ENCODE results near the gene MARK4. TPM values are rescaled to one million over a fixed set of nuclear protein-coding genes. Genes with fewer than 3 reads are reported as not detected.

Gene MARK4
- total RNA-seq, 1 donor: 18.1 TPM

DNA sequence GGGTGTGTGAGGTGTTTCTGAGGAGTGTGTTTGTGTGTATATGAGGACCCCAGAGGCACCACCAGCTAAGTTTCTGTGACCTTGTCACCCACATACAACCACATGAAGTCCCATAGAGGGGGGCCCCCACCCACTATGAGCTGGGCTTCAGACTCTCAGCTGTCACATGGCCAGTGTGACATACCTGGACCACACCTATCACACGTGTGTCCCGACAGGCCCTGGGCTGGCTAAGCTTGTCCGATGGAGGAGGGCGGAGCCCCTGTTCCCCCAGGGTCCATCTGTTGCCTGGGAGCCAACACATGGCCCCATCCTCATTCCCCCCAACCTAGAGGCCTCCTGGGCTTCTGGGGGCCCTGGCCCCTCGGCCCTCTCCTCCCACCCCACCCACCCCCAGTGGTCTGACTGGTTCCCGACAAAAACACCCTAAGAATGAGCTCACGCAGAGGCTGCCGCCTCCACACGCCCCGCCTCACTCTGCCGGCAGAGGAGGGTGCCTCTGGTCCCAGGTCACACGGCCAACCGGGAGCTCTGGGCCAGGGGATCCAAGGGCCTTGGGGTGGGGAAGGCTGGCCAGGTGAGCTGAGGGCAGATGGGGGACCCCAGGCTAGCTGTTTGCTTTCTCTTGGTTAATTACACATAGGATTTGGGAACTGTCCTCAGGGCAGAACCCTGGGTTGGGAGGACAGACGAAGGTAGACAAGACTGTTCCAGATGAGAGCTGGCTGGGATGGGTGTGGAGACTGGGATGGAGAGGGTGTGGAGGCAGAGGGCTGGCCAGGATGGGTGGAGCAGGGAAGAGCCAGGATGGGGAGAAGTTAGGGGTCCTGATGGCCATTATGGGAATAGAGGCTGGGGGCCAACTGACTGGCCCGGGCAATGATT, 93.8 kb downstream of the MARK4 start:
- Histone ChIP-seq H4K20me1 (ENCODE audit: insufficient read depth, low read length) (peaks cover 6% of the 10 kb centered on the region), H3K4me3 (ENCODE audit: insufficient read depth, low read length) (no peak overlapping the region), H3K36me3 (ENCODE audit: insufficient read depth, low read length) (no peaks in the 10 kb centered on the region), H2AFZ (ENCODE audit: low read length) (no peak overlapping the region), H3K27me3 (ENCODE audit: insufficient read depth, low read length) (peaks cover 15% of the 10 kb centered on the region), H3K9me3 (ENCODE audit: low read depth, low read length) (no peaks in the 10 kb centered on the region), H3K79me2 (ENCODE audit: insufficient read depth, low read length) (no peaks in the 10 kb centered on the region), H3K4me1 (ENCODE audit: insufficient read depth, low read length) (no peaks in the 10 kb centered on the region), H3K4me2 (ENCODE audit: insufficient read depth, low read length) (no peak overlapping the region), H3K27ac (ENCODE audit: low read depth, low read length) (no peak overlapping the region)
- TF ChIP-seq, protein P1, sequence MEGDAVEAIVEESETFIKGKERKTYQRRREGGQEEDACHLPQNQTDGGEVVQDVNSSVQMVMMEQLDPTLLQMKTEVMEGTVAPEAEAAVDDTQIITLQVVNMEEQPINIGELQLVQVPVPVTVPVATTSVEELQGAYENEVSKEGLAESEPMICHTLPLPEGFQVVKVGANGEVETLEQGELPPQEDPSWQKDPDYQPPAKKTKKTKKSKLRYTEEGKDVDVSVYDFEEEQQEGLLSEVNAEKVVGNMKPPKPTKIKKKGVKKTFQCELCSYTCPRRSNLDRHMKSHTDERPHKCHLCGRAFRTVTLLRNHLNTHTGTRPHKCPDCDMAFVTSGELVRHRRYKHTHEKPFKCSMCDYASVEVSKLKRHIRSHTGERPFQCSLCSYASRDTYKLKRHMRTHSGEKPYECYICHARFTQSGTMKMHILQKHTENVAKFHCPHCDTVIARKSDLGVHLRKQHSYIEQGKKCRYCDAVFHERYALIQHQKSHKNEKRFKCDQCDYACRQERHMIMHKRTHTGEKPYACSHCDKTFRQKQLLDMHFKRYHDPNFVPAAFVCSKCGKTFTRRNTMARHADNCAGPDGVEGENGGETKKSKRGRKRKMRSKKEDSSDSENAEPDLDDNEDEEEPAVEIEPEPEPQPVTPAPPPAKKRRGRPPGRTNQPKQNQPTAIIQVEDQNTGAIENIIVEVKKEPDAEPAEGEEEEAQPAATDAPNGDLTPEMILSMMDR (IDR thresholded peaks at IDR 0.05; ENCODE audit: extremely low read depth, low read depth, low read length): no peak
- DNase-seq (ENCODE audit: insufficient read length, low spot score, missing footprints): peak; percentile 74

DNA sequence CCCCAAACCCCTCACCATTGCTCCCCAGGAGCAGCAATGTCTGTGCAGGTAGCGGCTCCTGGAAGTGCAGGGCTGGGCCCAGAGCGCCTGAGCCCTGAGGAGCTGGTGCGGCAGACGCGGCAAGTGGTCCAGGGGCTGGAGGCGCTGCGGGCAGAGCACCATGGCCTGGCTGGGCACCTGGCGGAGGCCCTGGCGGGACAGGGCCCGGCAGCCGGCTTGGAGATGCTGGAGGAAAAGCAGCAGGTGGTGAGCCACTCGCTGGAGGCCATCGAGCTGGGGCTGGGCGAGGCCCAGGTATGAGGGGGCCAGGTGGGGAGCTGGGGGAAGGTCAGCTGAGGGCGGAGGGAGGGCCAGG, 94.4 kb downstream of the MARK4 start:
- Histone ChIP-seq H3K4me2 (ENCODE audit: insufficient read depth, low read length) (no peak overlapping the region), H3K36me3 (ENCODE audit: insufficient read depth, low read length) (no peaks in the 10 kb centered on the region), H3K27me3 (ENCODE audit: insufficient read depth, low read length) (peaks cover 11% of the 10 kb centered on the region), H4K20me1 (ENCODE audit: insufficient read depth, low read length) (peaks cover 6% of the 10 kb centered on the region), H3K4me3 (ENCODE audit: insufficient read depth, low read length) (no peak overlapping the region), H3K4me1 (ENCODE audit: insufficient read depth, low read length) (no peaks in the 10 kb centered on the region), H2AFZ (ENCODE audit: low read length) (no peak overlapping the region), H3K79me2 (ENCODE audit: insufficient read depth, low read length) (no peaks in the 10 kb centered on the region), H3K9me3 (ENCODE audit: low read depth, low read length) (no peaks in the 10 kb centered on the region), H3K27ac (ENCODE audit: low read depth, low read length) (no peak overlapping the region)
- TF ChIP-seq, protein P1 (IDR thresholded peaks at IDR 0.05; ENCODE audit: extremely low read depth, low read depth, low read length): no peak
- DNase-seq (ENCODE audit: insufficient read length, low spot score, missing footprints): peak; percentile 84

DNA sequence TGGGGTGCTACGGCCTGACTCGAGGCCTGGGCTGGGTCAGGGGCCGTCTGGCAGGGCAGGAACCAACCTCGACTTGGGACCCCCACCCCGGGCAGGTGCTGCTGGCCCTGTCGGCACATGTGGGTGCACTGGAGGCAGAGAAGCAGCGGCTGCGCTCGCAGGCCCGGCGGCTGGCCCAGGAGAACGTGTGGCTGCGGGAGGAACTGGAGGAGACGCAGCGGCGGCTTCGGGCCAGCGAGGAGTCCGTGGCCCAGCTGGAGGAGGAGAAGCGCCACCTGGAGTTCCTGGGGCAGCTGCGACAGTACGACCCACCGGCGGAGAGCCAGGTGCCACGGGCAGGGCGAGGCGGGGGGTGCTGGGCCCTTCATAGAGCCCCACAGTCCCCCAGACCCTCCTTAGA, 95.4 kb downstream of the MARK4 start:
- TF ChIP-seq, protein P1 (IDR thresholded peaks at IDR 0.05; ENCODE audit: extremely low read depth, low read depth, low read length): no peak
- peak; percentile 94 for DNase-seq (ENCODE audit: insufficient read length, low spot score, missing footprints)
- no peak overlapping the region for H2AFZ ChIP-seq (ENCODE audit: low read length)
- H3K4me1 ChIP-seq (ENCODE audit: insufficient read depth, low read length): no peaks in the 10 kb centered on the region
- peaks cover 5% of the 10 kb centered on the region for H3K27me3 ChIP-seq (ENCODE audit: insufficient read depth, low read length)
- no peaks in the 10 kb centered on the region for H3K79me2 ChIP-seq (ENCODE audit: insufficient read depth, low read length)
- H3K4me3 ChIP-seq (ENCODE audit: insufficient read depth, low read length): no peak overlapping the region
- no peak overlapping the region for H3K4me2 ChIP-seq (ENCODE audit: insufficient read depth, low read length)
- H3K9me3 ChIP-seq (ENCODE audit: low read depth, low read length): no peaks in the 10 kb centered on the region
- no peak overlapping the region for H3K27ac ChIP-seq (ENCODE audit: low read depth, low read length)
- H4K20me1 ChIP-seq (ENCODE audit: insufficient read depth, low read length): peaks cover 8% of the 10 kb centered on the region
- H3K36me3 ChIP-seq (ENCODE audit: insufficient read depth, low read length): peaks cover 8% of the 10 kb centered on the region

DNA sequence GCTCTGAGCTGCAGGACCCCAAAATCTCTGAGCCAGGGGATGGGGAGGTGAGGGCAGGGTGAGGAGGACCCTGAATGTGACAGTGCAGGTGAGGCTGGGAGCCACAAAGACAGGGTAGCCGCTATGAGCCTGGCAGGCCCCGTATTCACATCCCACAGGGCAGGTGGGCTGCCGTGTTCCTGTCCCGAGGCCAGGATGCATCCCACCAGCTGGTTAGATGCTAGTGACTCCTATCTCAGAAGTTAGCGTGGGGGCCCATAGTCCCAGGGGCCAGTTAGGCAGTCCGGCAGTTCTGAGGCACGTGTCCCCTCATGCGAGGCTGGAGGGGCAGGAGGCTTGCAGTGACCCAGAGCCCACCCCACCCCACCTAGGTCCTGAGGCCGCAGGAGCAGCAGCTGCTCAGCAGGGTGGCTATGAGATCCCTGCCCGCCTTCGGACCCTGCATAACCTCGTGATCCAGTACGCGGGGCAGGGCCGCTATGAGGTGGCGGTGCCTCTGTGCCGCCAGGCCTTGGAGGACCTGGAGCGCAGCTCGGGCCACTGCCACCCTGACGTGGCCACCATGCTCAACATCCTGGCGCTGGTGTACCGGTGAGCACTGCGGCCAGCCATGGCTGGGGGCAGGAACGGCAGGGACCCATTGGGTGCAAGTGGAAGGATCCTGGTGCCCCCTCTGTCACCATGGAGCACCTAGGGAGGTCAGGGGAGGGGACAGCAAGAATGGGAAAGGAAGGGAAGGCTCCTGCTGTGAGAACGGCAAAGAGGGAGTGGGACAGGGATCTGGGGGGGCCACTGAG, 96.7 kb downstream of the MARK4 start:
- TF ChIP-seq, protein P1 (IDR thresholded peaks at IDR 0.05; ENCODE audit: extremely low read depth, low read depth, low read length): no peak
- Histone ChIP-seq H3K9me3 (ENCODE audit: low read depth, low read length) (no peaks in the 10 kb centered on the region), H3K36me3 (ENCODE audit: insufficient read depth, low read length) (peaks cover 21% of the 10 kb centered on the region), H3K27ac (ENCODE audit: low read depth, low read length) (no peak overlapping the region), H3K79me2 (ENCODE audit: insufficient read depth, low read length) (no peaks in the 10 kb centered on the region), H3K4me3 (ENCODE audit: insufficient read depth, low read length) (no peak overlapping the region), H4K20me1 (ENCODE audit: insufficient read depth, low read length) (peaks cover 9% of the 10 kb centered on the region), H3K27me3 (ENCODE audit: insufficient read depth, low read length) (no peaks in the 10 kb centered on the region), H3K4me2 (ENCODE audit: insufficient read depth, low read length) (no peak overlapping the region), H2AFZ (ENCODE audit: low read length) (no peak overlapping the region), H3K4me1 (ENCODE audit: insufficient read depth, low read length) (no peaks in the 10 kb centered on the region)
- peak; percentile 85 for DNase-seq (ENCODE audit: insufficient read length, low spot score, missing footprints)
